Small intestine (tissue), 7 donors: Measurements from ENCODE around the gene GNG13. TPM values are rescaled to one million over a fixed set of nuclear protein-coding genes. Genes with fewer than 3 reads are reported as not detected.

Experiments used
- DNase-seq, 2 donors: peaks; one replicate each; pipeline versions ENCODE4 v3.0.0 to v3.0.0-alpha.2; 2013
- FAIRE-seq: peaks from 2 replicates; lab custom pipeline; 2012; peaks lifted over from hg19 to GRCh38; lab: Jason Lieb, UNC
- H3K27ac ChIP-seq, 3 donors: one replicate each; pipeline ENCODE4 v1.5.1; 2013; ENCODE audit warnings: low read length in 2 of 3, mild to moderate bottlenecking in 2 of 3, control low read depth in 1 of 3, inconsistent platforms in 1 of 3, low read depth in 1 of 3, moderate library complexity in 1 of 3
- H3K27me3 ChIP-seq, 3 donors: one replicate each; pipeline ENCODE4 v1.6.1; 2013; ENCODE audit warnings: low read length in 3 of 3, inconsistent platforms in 1 of 3; ENCODE audit not compliant: control insufficient read depth in 3 of 3, insufficient read depth in 3 of 3
- H3K36me3 ChIP-seq, 3 donors: one replicate each; pipeline ENCODE4 v1.6.1; 2013; ENCODE audit warnings: low read length in 3 of 3, inconsistent platforms in 1 of 3, low read depth in 1 of 3, mild to moderate bottlenecking in 1 of 3, moderate library complexity in 1 of 3; ENCODE audit not compliant: control insufficient read depth in 3 of 3, insufficient read depth in 2 of 3
- H3K4me1 ChIP-seq, 3 donors: one replicate each; pipeline ENCODE4 v1.6.1; 2013; ENCODE audit warnings: low read length in 2 of 3, inconsistent platforms in 1 of 3, low read depth in 1 of 3, mild to moderate bottlenecking in 1 of 3, moderate library complexity in 1 of 3; ENCODE audit not compliant: control insufficient read depth in 3 of 3, insufficient read depth in 2 of 3
- H3K4me3 ChIP-seq, 3 donors: one replicate each; pipeline ENCODE4 v1.5.1; 2013; ENCODE audit warnings: low read length in 3 of 3, control low read depth in 1 of 3, inconsistent platforms in 1 of 3, low read depth in 1 of 3, mild to moderate bottlenecking in 1 of 3, moderate library complexity in 1 of 3
- H3K9me3 ChIP-seq, 2 donors: one replicate each; pipeline ENCODE4 v1.6.1; 2013; ENCODE audit warnings: low read depth in 1 of 2, low read length in 1 of 2; ENCODE audit not compliant: control insufficient read depth in 2 of 2, insufficient read depth in 1 of 2
- WGBS, 3 donors: extraction: QIAGEN DNeasy Blood & Tissue Kit; methylation state at CpG; one replicate each; pipeline ENCODE4 v1.1.7; 2013; 5-methylcytosine and 5-hydroxymethylcytosine counted together
- polyA plus RNA-seq, 4 donors: library from polyadenylated mRNA; stranded (reverse) in 3 of 4; unstranded in 1 of 4; fragments of 200-250 nt in 3 of 4; fragments of 120-200 nt in 1 of 4; gene quantifications; one replicate each; pipeline versions ENCODE4 v1.2.1 to v1.2.3, GENCODE V29; 2013
- donor health status: healthy with polysubstance abuse.
- donor health status: control.
- donor health status: control.
- donor health status: Bipolar disorder and iron deficiency.
- donor health status: healthy.

Gene GNG13
- polyA plus RNA-seq, 4 donors = 0.73 to 3.0 (median 1.9) TPM

GRCh38 chr16:802914-803753 is 2.6 kb upstream of the GNG13 start:
- peaks cover 0 to 3% (median 0%) of the 10 kb centered on the region in 3 donors for H3K36me3 ChIP-seq
- H3K4me3 ChIP-seq = no peak overlapping the region
- WGBS, 3 donors = 71 to 74% (median 73%) methylated on average over 32 to 33 of the region's 33 CpGs
- DNase-seq (no peak), FAIRE-seq (no peak)
- H3K27me3 ChIP-seq = peaks cover 5 to 59% (median 27%) of the 10 kb centered on the region in 3 donors
- no peak overlapping the region for H3K27ac ChIP-seq
- H3K4me1 ChIP-seq = no peaks in the 10 kb centered on the region
- no peaks in the 10 kb centered on the region for H3K9me3 ChIP-seq

- 58 to 77% (median 64%) methylated on average over 7 of the region's 7 CpGs for WGBS, 3 donors
- H3K9me3 ChIP-seq = peaks cover 0 to 4% of the 10 kb centered on the region in 2 donors
- no peak overlapping the region for H3K4me3 ChIP-seq
- no peak for DNase-seq
- H3K4me1 ChIP-seq = no peaks in the 10 kb centered on the region
- peaks cover 5 to 59% (median 27%) of the 10 kb centered on the region in 3 donors for H3K27me3 ChIP-seq
- no peak overlapping the region for H3K27ac ChIP-seq
- peaks cover 0 to 9% (median 0%) of the 10 kb centered on the region in 3 donors for H3K36me3 ChIP-seq
- no peak for FAIRE-seq
Observed at GRCh38 chr16:802461-802860, 1.9 kb upstream of the GNG13 start.

- no peaks in the 10 kb centered on the region for H3K4me1 ChIP-seq
- FAIRE-seq = no peak
- H3K9me3 ChIP-seq = peaks cover 0 to 4% of the 10 kb centered on the region in 2 donors
- H3K27ac ChIP-seq = no peak overlapping the region
- H3K36me3 ChIP-seq = peaks cover 0 to 13% (median 0%) of the 10 kb centered on the region in 3 donors
- no peak for DNase-seq
- H3K27me3 ChIP-seq = peaks cover 5 to 59% (median 27%) of the 10 kb centered on the region in 3 donors
- WGBS, 3 donors = 23 to 51% (median 35%) methylated on average over 20 to 22 of the region's 22 CpGs
- no peak overlapping the region for H3K4me3 ChIP-seq
Observed at GRCh38 chr16:801584-802363, 1.2 kb upstream of the GNG13 start.

- Histone ChIP-seq H3K4me3 (no peak overlapping the region), H3K27ac (no peak overlapping the region), H3K4me1 (no peaks in the 10 kb centered on the region), H3K36me3 (peaks cover 0 to 21% (median 0%) of the 10 kb centered on the region in 3 donors), H3K9me3 (peaks cover 0 to 4% of the 10 kb centered on the region in 2 donors), H3K27me3 (peaks cover 5 to 59% (median 27%) of the 10 kb centered on the region in 3 donors)
- no peak for DNase-seq
- WGBS, 3 donors = 6 to 15% (median 12%) methylated on average over 16 to 17 of the region's 17 CpGs
- no peak for FAIRE-seq
Observed at GRCh38 chr16:800834-801511, 439 bp upstream of the GNG13 start.

- WGBS, 3 donors = 41 to 57% (median 42%) methylated on average over 22 of the region's 22 CpGs
- FAIRE-seq (no peak), DNase-seq (no peak)
- Histone ChIP-seq H3K27me3 (peaks cover 5 to 48% (median 27%) of the 10 kb centered on the region in 3 donors), H3K36me3 (peaks cover 0 to 21% (median 0%) of the 10 kb centered on the region in 3 donors), H3K4me1 (no peaks in the 10 kb centered on the region), H3K4me3 (no peak overlapping the region), H3K27ac (no peak overlapping the region), H3K9me3 (peaks cover 0 to 4% of the 10 kb centered on the region in 2 donors)
Observed at GRCh38 chr16:799111-799947, 1.2 kb downstream of the GNG13 start.

GRCh38 chr16:798666-799065 is 1.9 kb downstream of the GNG13 start:
- H3K4me3 ChIP-seq = no peak overlapping the region
- WGBS, 3 donors = 80 to 85% (median 81%) methylated on average over 19 of the region's 19 CpGs
- H3K27me3 ChIP-seq = peaks cover 5 to 45% (median 27%) of the 10 kb centered on the region in 3 donors
- no peaks in the 10 kb centered on the region for H3K4me1 ChIP-seq
- peaks cover 0 to 4% of the 10 kb centered on the region in 2 donors for H3K9me3 ChIP-seq
- FAIRE-seq = no peak
- H3K27ac ChIP-seq = no peak overlapping the region
- DNase-seq = no peak
- H3K36me3 ChIP-seq = peaks cover 0 to 24% (median 0%) of the 10 kb centered on the region in 3 donors

- Histone ChIP-seq H3K36me3 (peaks cover 0 to 34% (median 0%) of the 10 kb centered on the region in 3 donors), H3K27me3 (peaks cover 3 to 35% (median 27%) of the 10 kb centered on the region in 3 donors), H3K4me1 (no peaks in the 10 kb centered on the region), H3K4me3 (no peak overlapping the region), H3K9me3 (peaks cover 0 to 4% of the 10 kb centered on the region in 2 donors), H3K27ac (no peak overlapping the region)
- WGBS, 3 donors = 94 to 97% (median 97%) methylated on average over 21 to 22 of the region's 22 CpGs
- FAIRE-seq (no peak), DNase-seq (no peak)
Observed at GRCh38 chr16:797686-798085, 2.8 kb downstream of the GNG13 start.
